Vagina (tissue), 2 donors: ENCODE data around the gene SIRT2. TPM values are rescaled to one million over a fixed set of nuclear protein-coding genes. Genes with fewer than 3 reads are reported as not detected.

Experiments
- DNase-seq, 2 donors: peaks; one replicate each; pipeline ENCODE4 v3.0.0-alpha.2; 2017; ENCODE audit errors: extremely low spot score in 2 of 2
- H3K27ac ChIP-seq: fragments of 200-600 bp; sonication (generic); one replicate; pipeline ENCODE4 v1.5.1; 2019
- H3K27me3 ChIP-seq: fragments of 200-600 bp; sonication (generic); one replicate; pipeline ENCODE4 v1.5.1; 2019
- H3K36me3 ChIP-seq, 2 donors: fragments of 200-600 bp; sonication (generic); one replicate each; pipeline ENCODE4 v1.5.1; 2017 to 2019
- H3K4me1 ChIP-seq: fragments of 200-600 bp; sonication (generic); one replicate; pipeline ENCODE4 v1.5.1; 2019
- H3K4me3 ChIP-seq, 2 donors: fragments of 200-600 bp; sonication (generic); 1 replicate in 1 of 2; 2 replicates in 1 of 2; pipeline ENCODE4 v1.5.1; 2016 to 2019
- H3K9me3 ChIP-seq: fragments of 200-600 bp; sonication (generic); one replicate; pipeline ENCODE4 v1.5.1; 2019
- CTCF ChIP-seq, 3 experiments: fragments of 450-650 bp in 2 of 3; fragments of 200-600 bp in 1 of 3; sonication (generic) in 1 of 3; IDR thresholded peaks; one replicate each; pipeline ENCODE4 v1.5.1; 2017 to 2019; ENCODE audit warnings: antibody characterized with exemption in 3 of 3, mild to moderate bottlenecking in 2 of 3, moderate library complexity in 2 of 3
- POLR2A ChIP-seq, 2 donors: fragments of 450-650 bp; IDR thresholded peaks; one replicate each; pipeline ENCODE4 v1.6.1; 2017; ENCODE audit warnings: antibody characterized with exemption in 2 of 2, mild to moderate bottlenecking in 2 of 2, moderate library complexity in 2 of 2
- POLR2AphosphoS5 ChIP-seq, 2 donors: sonication (generic); formaldehyde crosslinking; IDR thresholded peaks; one replicate each; pipeline ENCODE4 v1.9.0; 2017; ENCODE audit warnings: antibody characterized with exemption in 2 of 2, mild to moderate bottlenecking in 2 of 2, low read depth in 1 of 2; ENCODE audit not compliant: insufficient read depth in 1 of 2
- intact Hi-C: fragments of 100-400 bp; cut with DNase I; formaldehyde crosslinking; loops from one replicate; pipeline ENCODE4 v1.15.1; 2023
- total RNA-seq: library from RNA; depleted of rRNA; stranded (reverse); fragments of >200 nt; gene quantifications from one replicate; pipeline ENCODE4 v1.2.3, GENCODE V29; 2016

The SIRT2 gene
- total RNA-seq, 1 donor from 2014 or later = 51.6 TPM

- H3K27me3 ChIP-seq = no peaks in the 10 kb centered on the region
- no peak for TF ChIP-seq POLR2A (IDR thresholded peaks at IDR 0.05)
- TF ChIP-seq POLR2AphosphoS5 (IDR thresholded peaks at IDR 0.05; ENCODE audit: insufficient read depth in 1 of 2, low read depth in 1 of 2) = no peak
- no peak for TF ChIP-seq CTCF (IDR thresholded peaks at IDR 0.05)
- peaks cover 0 to 11% of the 10 kb centered on the region in 2 donors for H3K36me3 ChIP-seq
- intact Hi-C loops = no loop called here
- no peaks in the 10 kb centered on the region for H3K4me1 ChIP-seq
- H3K4me3 ChIP-seq = no peak overlapping the region
- no peak for DNase-seq
- H3K9me3 ChIP-seq = no peaks in the 10 kb centered on the region
- no peak overlapping the region for H3K27ac ChIP-seq
These were observed 12.1 kb upstream of the SIRT2 start for GRCh38 chr19:38911388-38912001.

GRCh38 chr19:38910488-38910887 is 11.1 kb upstream of the SIRT2 start:
- H3K36me3 ChIP-seq = peaks cover 0 to 15% of the 10 kb centered on the region in 2 donors
- no peak overlapping the region for H3K4me3 ChIP-seq
- no peak for DNase-seq
- TF ChIP-seq POLR2AphosphoS5 (IDR thresholded peaks at IDR 0.05; ENCODE audit: insufficient read depth in 1 of 2, low read depth in 1 of 2) (no peak), POLR2A (IDR thresholded peaks at IDR 0.05) (no peak), CTCF (IDR thresholded peaks at IDR 0.05) (no peak)
- H3K27me3 ChIP-seq = no peaks in the 10 kb centered on the region
- no peak overlapping the region for H3K27ac ChIP-seq
- H3K4me1 ChIP-seq = no peaks in the 10 kb centered on the region
- intact Hi-C loops = no loop called here
- H3K9me3 ChIP-seq = no peaks in the 10 kb centered on the region

- H3K27me3 ChIP-seq = no peaks in the 10 kb centered on the region
- no peaks in the 10 kb centered on the region for H3K4me1 ChIP-seq
- no peak overlapping the region for H3K27ac ChIP-seq
- intact Hi-C loops = no loop called here
- no peaks in the 10 kb centered on the region for H3K9me3 ChIP-seq
- H3K36me3 ChIP-seq = peaks cover 0 to 22% of the 10 kb centered on the region in 2 donors
- TF ChIP-seq POLR2A (IDR thresholded peaks at IDR 0.05) (no peak), POLR2AphosphoS5 (IDR thresholded peaks at IDR 0.05; ENCODE audit: insufficient read depth in 1 of 2, low read depth in 1 of 2) (no peak), CTCF (IDR thresholded peaks at IDR 0.05) (no peak)
- H3K4me3 ChIP-seq = no peak overlapping the region
- no peak for DNase-seq
These were observed 9.5 kb upstream of the SIRT2 start for GRCh38 chr19:38908911-38909310.

- H3K4me1 ChIP-seq = no peaks in the 10 kb centered on the region
- no peak for DNase-seq
- intact Hi-C loops = no loop called here
- H3K27me3 ChIP-seq = no peaks in the 10 kb centered on the region
- peaks cover 0 to 22% of the 10 kb centered on the region in 2 donors for H3K36me3 ChIP-seq
- H3K9me3 ChIP-seq = no peaks in the 10 kb centered on the region
- H3K27ac ChIP-seq = no peak overlapping the region
- TF ChIP-seq POLR2A (IDR thresholded peaks at IDR 0.05) = no peak
- TF ChIP-seq CTCF (IDR thresholded peaks at IDR 0.05) = no peak
- TF ChIP-seq POLR2AphosphoS5 (IDR thresholded peaks at IDR 0.05; ENCODE audit: insufficient read depth in 1 of 2, low read depth in 1 of 2) = no peak
- no peak overlapping the region for H3K4me3 ChIP-seq
These were observed 8.3 kb upstream of the SIRT2 start for GRCh38 chr19:38907670-38908069.

GRCh38 chr19:38907227-38907626 is 7.8 kb upstream of the SIRT2 start:
- no peaks in the 10 kb centered on the region for H3K4me1 ChIP-seq
- no peaks in the 10 kb centered on the region for H3K9me3 ChIP-seq
- no peak for DNase-seq
- intact Hi-C loops = no loop called here
- TF ChIP-seq POLR2A (IDR thresholded peaks at IDR 0.05) = no peak
- TF ChIP-seq POLR2AphosphoS5 (IDR thresholded peaks at IDR 0.05; ENCODE audit: insufficient read depth in 1 of 2, low read depth in 1 of 2) = no peak
- TF ChIP-seq CTCF (IDR thresholded peaks at IDR 0.05) = no peak
- no peak overlapping the region for H3K27ac ChIP-seq
- peaks cover 0 to 22% of the 10 kb centered on the region in 2 donors for H3K36me3 ChIP-seq
- H3K27me3 ChIP-seq = no peaks in the 10 kb centered on the region
- no peak overlapping the region for H3K4me3 ChIP-seq
